DND-41 (cell line): ENCODE results near the gene ZNF638.

Source experiments
- EZH2 ChIP-seq: IDR thresholded peaks from 3 replicates; pipeline ENCODE4 v1.6.1; 2012; ENCODE audit warnings: borderline replicate concordance, low read depth, mild to moderate bottlenecking, moderate library complexity, low read length, inconsistent platforms; ENCODE audit not compliant: severe bottlenecking
- TF ChIP-seq, protein P1 (sequence below): IDR thresholded peaks from 2 replicates; pipeline ENCODE4 v1.5.1; 2012; ENCODE audit warnings: borderline replicate concordance, low read length, moderate library complexity, mild to moderate bottlenecking; ENCODE audit not compliant: poor library complexity, severe bottlenecking; ENCODE audit errors: extremely low read depth

DNA sequence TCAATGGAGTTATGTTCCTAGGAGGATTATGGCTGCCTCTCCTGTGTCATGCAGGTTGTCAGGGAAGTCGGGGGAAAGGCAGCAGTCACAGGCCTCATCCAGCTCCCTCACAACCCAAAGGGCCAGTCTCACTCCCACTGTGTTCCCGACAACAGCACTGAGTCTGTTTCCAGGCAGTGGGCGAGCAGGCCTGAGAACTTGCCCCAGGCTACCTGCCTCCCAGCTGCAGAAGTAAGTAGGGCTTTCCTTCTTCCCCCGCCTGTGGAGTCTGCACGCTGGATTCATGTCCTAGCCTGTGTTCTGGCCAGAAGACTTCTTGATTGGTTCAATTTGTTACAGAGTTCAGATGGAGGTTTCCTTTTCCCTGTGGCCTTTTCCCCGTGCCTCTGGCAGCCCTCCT, 8.2 kb upstream of the ZNF638 start:
- TF ChIP-seq, protein P1, sequence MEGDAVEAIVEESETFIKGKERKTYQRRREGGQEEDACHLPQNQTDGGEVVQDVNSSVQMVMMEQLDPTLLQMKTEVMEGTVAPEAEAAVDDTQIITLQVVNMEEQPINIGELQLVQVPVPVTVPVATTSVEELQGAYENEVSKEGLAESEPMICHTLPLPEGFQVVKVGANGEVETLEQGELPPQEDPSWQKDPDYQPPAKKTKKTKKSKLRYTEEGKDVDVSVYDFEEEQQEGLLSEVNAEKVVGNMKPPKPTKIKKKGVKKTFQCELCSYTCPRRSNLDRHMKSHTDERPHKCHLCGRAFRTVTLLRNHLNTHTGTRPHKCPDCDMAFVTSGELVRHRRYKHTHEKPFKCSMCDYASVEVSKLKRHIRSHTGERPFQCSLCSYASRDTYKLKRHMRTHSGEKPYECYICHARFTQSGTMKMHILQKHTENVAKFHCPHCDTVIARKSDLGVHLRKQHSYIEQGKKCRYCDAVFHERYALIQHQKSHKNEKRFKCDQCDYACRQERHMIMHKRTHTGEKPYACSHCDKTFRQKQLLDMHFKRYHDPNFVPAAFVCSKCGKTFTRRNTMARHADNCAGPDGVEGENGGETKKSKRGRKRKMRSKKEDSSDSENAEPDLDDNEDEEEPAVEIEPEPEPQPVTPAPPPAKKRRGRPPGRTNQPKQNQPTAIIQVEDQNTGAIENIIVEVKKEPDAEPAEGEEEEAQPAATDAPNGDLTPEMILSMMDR: no peak
- no peak for TF ChIP-seq EZH2
